KMS-11 (cell line): ENCODE measurements around the gene TMOD1.
A peak's percentile ranks its signal among the peaks of the same experiment; 100 is the strongest.

Experiments used
- H2AFZ ChIP-seq: fragments of 200-600 bp; sonication (generic); 2 replicates; pipeline ENCODE4 v1.6.1; 2016; ENCODE audit warnings: antibody characterized with exemption, mixed run types, low read depth
- H3K27ac ChIP-seq: fragments of 200-600 bp; sonication (generic); 2 replicates; pipeline ENCODE4 v1.6.1; 2016; ENCODE audit warnings: mild to moderate bottlenecking, mixed run types
- H3K27me3 ChIP-seq: fragments of 200-600 bp; sonication (generic); 2 replicates; pipeline ENCODE4 v1.6.1; 2017; ENCODE audit warnings: mild to moderate bottlenecking, low read depth, mixed run types, moderate library complexity; ENCODE audit not compliant: insufficient read depth
- H3K36me3 ChIP-seq: fragments of 200-600 bp; sonication (generic); 2 replicates; pipeline ENCODE4 v1.6.1; 2017; ENCODE audit warnings: mild to moderate bottlenecking, mixed run types; ENCODE audit not compliant: insufficient read depth
- H3K4me1 ChIP-seq: fragments of 200-600 bp; sonication (generic); 2 replicates; pipeline ENCODE4 v1.6.1; 2016; ENCODE audit warnings: mild to moderate bottlenecking, low read depth, mixed run types; ENCODE audit not compliant: poor library complexity, severe bottlenecking
- H3K4me2 ChIP-seq: fragments of 200-600 bp; sonication (generic); 2 replicates; pipeline ENCODE4 v1.7.0; 2016; ENCODE audit warnings: mild to moderate bottlenecking, mixed run types
- H3K4me3 ChIP-seq: fragments of 200-600 bp; sonication (generic); IDR thresholded peaks from 2 replicates; pipeline ENCODE4 v1.6.1; 2017; ENCODE audit warnings: low read depth, low read length, mixed read lengths; ENCODE audit not compliant: insufficient read depth
- H3K79me2 ChIP-seq: fragments of 200-600 bp; sonication (generic); 2 replicates; pipeline ENCODE4 v1.6.1; 2016; ENCODE audit warnings: low read depth, mixed run types; ENCODE audit not compliant: insufficient read depth
- H3K9ac ChIP-seq: fragments of 200-600 bp; sonication (generic); 2 replicates; pipeline ENCODE4 v1.6.1; 2016; ENCODE audit warnings: mild to moderate bottlenecking, mixed run types
- H4K20me1 ChIP-seq: fragments of 200-600 bp; sonication (generic); 2 replicates; pipeline ENCODE4 v1.6.1; 2016; ENCODE audit warnings: mild to moderate bottlenecking, mixed run types; ENCODE audit not compliant: insufficient read depth
- TF ChIP-seq, protein P1 (sequence below): fragments of 200-600 bp; sonication (generic); conservative IDR thresholded peaks from 2 replicates; pipeline ENCODE4 v1.6.1; 2017; ENCODE audit warnings: low read depth, mild to moderate bottlenecking, antibody characterized with exemption, low read length, moderate library complexity, mixed read lengths

Gene TMOD1

DNA sequence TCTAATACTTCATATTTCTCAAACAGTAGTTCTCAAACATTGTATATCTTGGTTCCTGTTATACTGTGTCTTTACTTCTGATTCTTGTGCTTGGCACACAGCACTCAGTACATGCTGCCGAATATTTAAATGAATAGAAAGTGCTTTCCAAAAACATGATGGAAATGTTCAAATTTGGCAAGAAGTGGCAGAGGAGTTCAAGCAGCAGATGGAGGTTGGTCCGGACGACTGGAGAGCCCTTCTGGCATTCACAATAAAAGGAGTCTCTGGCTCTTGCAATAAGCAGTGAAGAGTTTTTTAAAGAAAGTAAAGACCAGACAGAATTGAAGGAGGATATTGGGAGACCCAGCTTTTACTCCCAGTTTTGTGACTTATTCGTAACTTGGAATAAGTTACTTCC lies 95.4 kb downstream of the TMOD1 start:
- TF ChIP-seq, protein P1, sequence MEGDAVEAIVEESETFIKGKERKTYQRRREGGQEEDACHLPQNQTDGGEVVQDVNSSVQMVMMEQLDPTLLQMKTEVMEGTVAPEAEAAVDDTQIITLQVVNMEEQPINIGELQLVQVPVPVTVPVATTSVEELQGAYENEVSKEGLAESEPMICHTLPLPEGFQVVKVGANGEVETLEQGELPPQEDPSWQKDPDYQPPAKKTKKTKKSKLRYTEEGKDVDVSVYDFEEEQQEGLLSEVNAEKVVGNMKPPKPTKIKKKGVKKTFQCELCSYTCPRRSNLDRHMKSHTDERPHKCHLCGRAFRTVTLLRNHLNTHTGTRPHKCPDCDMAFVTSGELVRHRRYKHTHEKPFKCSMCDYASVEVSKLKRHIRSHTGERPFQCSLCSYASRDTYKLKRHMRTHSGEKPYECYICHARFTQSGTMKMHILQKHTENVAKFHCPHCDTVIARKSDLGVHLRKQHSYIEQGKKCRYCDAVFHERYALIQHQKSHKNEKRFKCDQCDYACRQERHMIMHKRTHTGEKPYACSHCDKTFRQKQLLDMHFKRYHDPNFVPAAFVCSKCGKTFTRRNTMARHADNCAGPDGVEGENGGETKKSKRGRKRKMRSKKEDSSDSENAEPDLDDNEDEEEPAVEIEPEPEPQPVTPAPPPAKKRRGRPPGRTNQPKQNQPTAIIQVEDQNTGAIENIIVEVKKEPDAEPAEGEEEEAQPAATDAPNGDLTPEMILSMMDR = no peak
- no peaks in the 10 kb centered on the region for H3K36me3 ChIP-seq

DNA sequence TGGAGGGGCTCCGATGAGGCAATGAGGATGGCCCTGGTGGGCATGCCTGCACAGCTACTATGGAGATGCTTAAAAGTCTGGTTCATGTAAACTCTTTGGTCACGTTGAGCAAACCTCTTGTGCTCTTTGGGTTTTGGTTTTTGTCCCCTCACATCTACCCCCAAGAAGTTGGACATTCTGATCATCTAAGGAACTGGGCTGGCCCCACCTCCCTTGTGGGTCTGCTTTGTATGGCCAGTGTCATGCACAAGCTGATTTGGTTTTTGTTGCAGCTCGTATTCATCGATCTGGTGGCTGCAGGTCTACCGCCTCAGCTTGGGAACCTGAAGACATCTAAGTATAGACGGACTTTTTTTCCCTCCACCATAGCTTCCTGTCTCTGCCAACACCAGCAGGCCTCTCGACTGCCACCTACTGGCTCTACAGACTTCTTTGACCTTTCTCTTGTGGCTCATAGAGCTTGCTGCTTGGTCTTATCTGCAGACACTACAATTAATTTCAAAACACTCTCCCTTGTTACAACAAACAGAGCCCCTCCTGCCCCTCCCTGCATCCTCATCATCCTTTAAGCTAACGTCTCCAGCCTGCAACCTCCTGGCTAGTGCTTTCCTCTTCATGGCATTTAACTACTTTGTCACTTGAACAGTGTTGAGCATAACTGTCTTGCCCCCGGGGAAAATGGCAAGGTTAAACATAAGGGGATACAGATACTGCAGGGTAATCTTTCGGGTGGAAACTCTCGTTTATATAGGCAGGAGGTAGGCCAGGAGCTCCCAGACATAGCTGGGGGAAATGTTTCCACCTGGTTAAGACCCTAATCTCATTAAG lies 97.2 kb downstream of the TMOD1 start:
- peak overlapping the region; percentile 81 for H3K4me2 ChIP-seq
- H3K4me3 ChIP-seq = no peak overlapping the region

More for the DNA sequence above, 95.4 kb downstream of the TMOD1 start:
- no peak overlapping the region for H2AFZ ChIP-seq
- no peaks in the 10 kb centered on the region for H4K20me1 ChIP-seq
- no peaks in the 10 kb centered on the region for H3K79me2 ChIP-seq
- no peaks in the 10 kb centered on the region for H3K27me3 ChIP-seq
- no peak overlapping the region for H3K4me2 ChIP-seq
- H3K9ac ChIP-seq = no peak overlapping the region
- H3K27ac ChIP-seq = no peak overlapping the region
- peaks cover 40% of the 10 kb centered on the region for H3K4me1 ChIP-seq
- no peak overlapping the region for H3K4me3 ChIP-seq

DNA sequence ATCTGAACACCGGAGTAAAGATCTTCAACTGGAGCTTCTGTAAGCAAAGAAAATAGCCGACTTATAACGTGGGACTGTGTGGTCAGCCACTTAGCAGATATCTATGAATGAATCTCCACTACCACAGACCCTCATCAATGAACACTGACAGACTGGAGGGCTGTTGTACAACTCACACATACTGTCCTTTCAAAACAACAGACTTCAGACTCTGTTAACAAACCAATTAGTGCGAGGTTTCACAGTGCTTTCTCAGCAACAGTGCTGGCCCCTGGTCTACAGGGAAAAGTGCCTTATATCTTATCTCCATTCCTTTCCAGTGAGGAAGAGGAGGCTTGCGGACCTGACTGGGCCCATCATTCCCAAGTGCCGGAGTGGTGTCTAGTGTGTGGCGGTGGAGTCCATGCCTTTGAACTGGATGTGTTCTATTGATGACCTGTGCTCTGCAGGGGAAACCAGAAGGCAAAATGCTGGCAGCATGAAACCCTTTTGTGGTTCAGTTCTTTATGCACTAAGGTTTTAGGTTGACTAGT lies 97.9 kb downstream of the TMOD1 start:
- Histone ChIP-seq H3K27me3 (no peaks in the 10 kb centered on the region), H4K20me1 (no peaks in the 10 kb centered on the region), H3K4me1 (peaks cover 40% of the 10 kb centered on the region), H3K4me3 (no peak overlapping the region), H3K4me2 (peak overlapping the region; percentile 81), H3K36me3 (no peaks in the 10 kb centered on the region), H3K79me2 (no peaks in the 10 kb centered on the region), H2AFZ (peak overlapping the region; percentile 62; the same call in 1 of the 2 replicates), H3K9ac (peak overlapping the region; percentile 3; the same call in 1 of the 2 replicates), H3K27ac (peak overlapping the region; percentile 63)
- TF ChIP-seq, protein P1 = no peak

More for the DNA sequence above, 97.2 kb downstream of the TMOD1 start:
- TF ChIP-seq, protein P1 = peak; percentile 92
- Histone ChIP-seq H4K20me1 (no peaks in the 10 kb centered on the region), H3K9ac (0 out of 2 replicates have a peak overlapping the region, but pooled peaks have one; percentile 3), H2AFZ (peak overlapping the region; percentile 62), H3K27ac (peak overlapping the region; percentile 63), H3K36me3 (no peaks in the 10 kb centered on the region), H3K27me3 (no peaks in the 10 kb centered on the region), H3K79me2 (no peaks in the 10 kb centered on the region), H3K4me1 (peaks cover 40% of the 10 kb centered on the region)

DNA sequence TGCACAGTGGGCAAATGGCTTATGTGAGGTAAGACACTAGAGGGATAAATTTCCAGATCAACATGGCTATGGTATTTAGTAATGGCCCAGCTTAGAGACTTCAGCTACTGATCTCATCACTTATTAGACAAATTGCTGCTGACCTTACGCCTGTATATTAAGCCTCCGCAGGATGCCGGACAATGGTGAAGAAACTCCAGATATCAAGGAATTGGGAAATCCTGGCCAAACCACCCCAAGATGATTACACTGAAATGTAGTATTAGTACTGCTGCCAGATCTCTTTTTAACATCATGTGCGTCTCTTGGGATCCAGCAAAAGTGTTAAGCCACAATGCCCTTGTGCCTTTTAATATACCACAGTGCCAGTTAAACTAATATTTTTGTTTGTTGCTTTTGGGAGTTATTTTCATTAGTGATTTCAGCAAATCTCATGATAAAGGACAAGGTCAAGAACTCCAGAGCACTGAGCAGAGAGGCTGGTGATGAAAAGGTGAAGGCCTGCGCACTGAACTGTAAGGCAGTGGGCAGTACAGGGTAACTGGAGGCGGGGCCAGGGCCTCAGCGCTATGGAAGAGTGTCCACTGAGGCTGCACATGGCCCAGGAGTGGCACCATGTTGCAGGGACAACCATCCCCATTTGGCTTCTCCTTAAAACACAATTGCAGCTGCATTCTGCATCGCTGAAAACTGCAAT lies 99.2 kb downstream of the TMOD1 start:
- TF ChIP-seq, protein P1 = no peak
- H3K4me3 ChIP-seq = no peak overlapping the region
- no peaks in the 10 kb centered on the region for H3K27me3 ChIP-seq
- H3K79me2 ChIP-seq = no peaks in the 10 kb centered on the region
- no peaks in the 10 kb centered on the region for H4K20me1 ChIP-seq
- H3K9ac ChIP-seq = no peak overlapping the region
- peak overlapping the region; percentile 63; the same call in 1 of the 2 replicates for H3K27ac ChIP-seq
- H3K4me1 ChIP-seq = peaks cover 40% of the 10 kb centered on the region
- no peaks in the 10 kb centered on the region for H3K36me3 ChIP-seq
- H3K4me2 ChIP-seq = peak overlapping the region; percentile 81
- H2AFZ ChIP-seq = no peak overlapping the region
